HAP-1 (cell line): ENCODE measurements around the gene NAPA.

ENCODE experiments used
- DNase-seq, 2 experiments: peaks; one replicate each; pipeline ENCODE4 v3.0.0-alpha.2; 2016 to 2020; ENCODE audit warnings: low spot score in 2 of 2
- H3K27me3 ChIP-seq: fragments of 250-450 bp; sonication (Bioruptor Pico); 2 replicates; pipeline ENCODE4 v1.5.1; 2020; ENCODE audit warnings: low read depth, mild to moderate bottlenecking, moderate library complexity
- H3K36me3 ChIP-seq: fragments of 250-450 bp; sonication (Bioruptor Pico); replicated peaks from 2 replicates; pipeline ENCODE4 v1.5.1; 2020; ENCODE audit warnings: mild to moderate bottlenecking
- H3K4me1 ChIP-seq: fragments of 250-450 bp; sonication (Bioruptor Pico); 2 replicates; pipeline ENCODE4 v1.5.1; 2020; ENCODE audit warnings: mild to moderate bottlenecking
- H3K4me3 ChIP-seq: fragments of 250-450 bp; sonication (Bioruptor Pico); 2 replicates; pipeline ENCODE4 v1.5.1; 2020; ENCODE audit warnings: mild to moderate bottlenecking, moderate library complexity
- H3K9me3 ChIP-seq: fragments of 250-450 bp; sonication (Bioruptor Pico); 2 replicates; pipeline ENCODE4 v1.5.1; 2020; ENCODE audit warnings: mild to moderate bottlenecking, moderate library complexity
- in situ Hi-C: fragments of 300-500 bp; cut with MboI; formaldehyde crosslinking; loops from 3 replicates; pipeline ENCODE4 v1.14.3; 2020; ENCODE audit warnings: low sequenced_read_pairs, inconsistent platforms, mixed read lengths

NAPA gene

DNA sequence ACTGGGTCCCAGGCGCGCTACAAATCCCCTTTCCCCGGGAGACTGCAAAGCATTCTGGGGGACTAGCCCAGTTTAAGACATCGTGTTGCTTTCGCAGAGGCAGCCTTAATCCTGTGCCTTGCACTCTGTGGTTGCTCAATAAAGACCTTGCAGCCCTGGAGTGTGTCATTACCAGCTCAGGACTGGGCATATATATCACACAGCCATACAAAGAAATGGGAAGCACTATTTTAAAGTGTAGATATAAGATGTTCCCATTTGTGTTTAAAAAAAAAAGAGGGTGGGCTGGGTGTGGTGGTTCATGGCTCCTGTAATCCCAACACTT, 11.1 kb downstream of the NAPA start:
- Histone ChIP-seq H3K9me3 (no peaks in the 10 kb centered on the region), H3K27me3 (no peaks in the 10 kb centered on the region), H3K4me1 (no peaks in the 10 kb centered on the region), H3K36me3 (peaks cover 6% of the 10 kb centered on the region), H3K4me3 (no peak overlapping the region)
- no peak for DNase-seq
- in situ Hi-C loops, result no loop called here

DNA sequence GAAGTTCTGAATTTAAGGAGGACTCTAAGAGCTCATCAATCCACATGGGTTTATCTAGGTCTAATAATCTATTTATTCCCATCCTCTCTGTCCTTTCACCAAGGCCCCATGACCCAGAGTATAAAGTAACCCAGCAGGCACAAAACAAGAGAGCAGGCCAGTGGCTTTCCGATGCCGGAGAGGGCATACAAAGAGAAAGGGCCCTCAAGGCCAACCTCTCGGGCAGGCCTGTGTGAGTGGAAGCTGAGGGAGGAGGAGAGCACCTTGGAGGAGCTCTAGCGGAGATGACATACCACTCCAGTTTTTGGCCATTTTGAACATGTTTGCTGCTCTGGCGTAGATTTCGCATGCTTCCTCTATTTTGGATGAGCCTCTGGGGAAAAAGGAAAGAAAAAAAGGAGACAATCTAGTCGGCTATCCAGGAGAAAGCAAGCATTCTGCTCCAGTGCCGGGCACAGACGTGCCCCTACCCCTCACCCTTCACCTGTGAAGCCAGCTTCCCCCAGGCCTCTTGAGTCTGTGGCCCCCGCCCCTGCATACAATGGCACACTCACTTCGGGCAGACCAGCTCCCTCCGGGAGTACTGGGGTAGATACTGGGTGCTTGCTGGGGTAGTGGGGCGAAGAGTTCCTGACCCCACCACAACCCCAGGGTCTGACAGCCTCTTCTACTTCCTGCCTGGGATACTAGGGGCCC, 11.6 kb downstream of the NAPA start:
- H3K4me1 ChIP-seq, result no peaks in the 10 kb centered on the region
- H3K27me3 ChIP-seq, result no peaks in the 10 kb centered on the region
- no peak overlapping the region for H3K4me3 ChIP-seq
- peaks cover 6% of the 10 kb centered on the region for H3K36me3 ChIP-seq
- no peak for DNase-seq
- in situ Hi-C loops, result no loop called here
- no peaks in the 10 kb centered on the region for H3K9me3 ChIP-seq

DNA sequence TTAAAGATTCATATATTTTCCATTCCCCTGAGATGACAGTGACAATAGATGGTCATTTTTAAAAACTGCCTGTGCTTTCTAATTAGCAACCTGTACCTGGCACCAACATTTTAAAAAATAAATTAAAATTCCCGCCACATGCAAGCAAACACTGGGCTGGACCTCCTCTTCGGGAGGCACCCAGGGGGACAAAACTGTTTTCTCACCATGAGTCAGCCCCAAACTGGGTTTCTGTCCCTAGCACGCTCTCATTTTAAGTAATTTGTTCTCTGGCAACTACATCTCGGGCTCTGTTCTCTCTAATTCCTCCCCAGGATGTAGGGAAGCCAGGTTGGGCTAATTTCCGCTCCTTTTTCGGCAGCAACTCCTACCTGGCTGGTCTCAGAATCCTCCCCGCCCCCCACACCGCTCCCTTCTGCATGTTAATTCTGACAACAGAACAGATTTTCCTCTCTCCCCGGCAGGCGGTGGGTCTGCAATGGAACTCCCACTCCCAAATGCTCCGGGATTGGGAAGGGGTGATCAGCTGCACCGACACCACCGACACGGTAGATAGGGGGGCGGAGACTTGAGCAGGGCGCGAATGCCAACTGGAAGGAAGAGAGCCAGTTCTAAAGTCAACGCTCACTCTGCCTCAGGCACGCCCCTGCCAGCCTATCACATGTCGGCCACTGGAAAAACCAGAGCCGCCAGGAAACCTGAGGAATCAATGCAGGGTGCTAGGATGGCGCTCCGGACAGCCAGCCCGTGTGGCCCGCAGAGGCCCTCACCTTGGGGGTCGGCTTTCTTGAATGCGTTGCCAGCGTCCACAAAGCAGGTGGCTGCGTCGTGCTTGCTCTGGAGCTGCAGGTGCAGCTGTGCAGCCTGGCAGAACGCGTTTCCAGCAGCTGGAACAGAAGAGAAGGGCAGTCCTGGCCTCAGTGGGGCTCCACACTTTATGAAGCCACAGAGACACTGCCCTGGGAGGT, 14.7 kb downstream of the NAPA start:
- DNase-seq, result no peak
- H3K27me3 ChIP-seq, result no peaks in the 10 kb centered on the region
- H3K4me3 ChIP-seq, result no peak overlapping the region
- H3K4me1 ChIP-seq, result no peaks in the 10 kb centered on the region
- H3K9me3 ChIP-seq, result no peaks in the 10 kb centered on the region
- in situ Hi-C loops, result no loop called here
- H3K36me3 ChIP-seq, result peaks cover 9% of the 10 kb centered on the region

DNA sequence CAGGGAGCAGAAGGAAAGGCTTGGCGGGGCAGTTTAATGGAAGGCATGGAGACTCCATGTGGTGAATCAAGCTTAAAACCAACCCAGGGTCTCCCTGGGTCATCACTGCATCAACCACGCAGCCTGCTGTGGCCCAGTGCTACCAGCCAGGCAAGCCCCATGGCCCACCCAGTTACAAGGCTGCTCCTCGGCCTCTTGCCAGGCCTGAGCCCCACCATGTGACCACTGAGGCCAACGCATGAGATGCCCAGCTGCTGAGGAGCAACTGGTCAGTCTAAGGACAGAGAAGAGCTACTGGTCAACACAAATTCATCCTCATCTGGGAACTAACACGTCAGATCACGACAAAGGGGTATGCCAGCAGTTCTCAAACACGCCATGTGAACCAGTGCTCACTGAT, 15.5 kb downstream of the NAPA start:
- Histone ChIP-seq H3K9me3 (no peaks in the 10 kb centered on the region), H3K27me3 (no peaks in the 10 kb centered on the region), H3K4me1 (no peaks in the 10 kb centered on the region), H3K36me3 (peaks cover 6% of the 10 kb centered on the region), H3K4me3 (no peak overlapping the region)
- DNase-seq, result no peak
- in situ Hi-C loops, result no loop called here

DNA sequence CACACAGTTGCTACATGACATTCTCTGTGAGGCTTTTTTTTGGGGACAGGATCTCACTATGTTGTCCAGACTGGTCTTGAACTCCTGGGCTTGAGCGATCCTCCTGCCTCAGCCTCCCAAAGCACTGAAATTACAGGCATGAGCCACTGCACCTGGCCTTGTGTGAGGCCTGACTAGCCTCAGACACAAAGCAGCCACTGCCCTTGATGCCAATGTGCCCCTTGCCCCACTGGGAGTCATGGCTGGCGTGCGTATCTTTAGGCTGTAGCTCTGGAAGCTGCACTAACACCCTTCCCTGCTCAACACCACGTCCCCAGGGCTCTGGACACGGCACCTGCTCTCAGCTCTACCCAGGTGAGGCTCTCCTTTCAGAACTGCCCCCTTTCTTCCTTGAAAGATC, 16.3 kb downstream of the NAPA start:
- H3K4me1 ChIP-seq, result no peaks in the 10 kb centered on the region
- DNase-seq, result no peak
- H3K4me3 ChIP-seq, result no peak overlapping the region
- H3K36me3 ChIP-seq, result peaks cover 5% of the 10 kb centered on the region
- in situ Hi-C loops, result no loop called here
- no peaks in the 10 kb centered on the region for H3K9me3 ChIP-seq
- no peaks in the 10 kb centered on the region for H3K27me3 ChIP-seq

DNA sequence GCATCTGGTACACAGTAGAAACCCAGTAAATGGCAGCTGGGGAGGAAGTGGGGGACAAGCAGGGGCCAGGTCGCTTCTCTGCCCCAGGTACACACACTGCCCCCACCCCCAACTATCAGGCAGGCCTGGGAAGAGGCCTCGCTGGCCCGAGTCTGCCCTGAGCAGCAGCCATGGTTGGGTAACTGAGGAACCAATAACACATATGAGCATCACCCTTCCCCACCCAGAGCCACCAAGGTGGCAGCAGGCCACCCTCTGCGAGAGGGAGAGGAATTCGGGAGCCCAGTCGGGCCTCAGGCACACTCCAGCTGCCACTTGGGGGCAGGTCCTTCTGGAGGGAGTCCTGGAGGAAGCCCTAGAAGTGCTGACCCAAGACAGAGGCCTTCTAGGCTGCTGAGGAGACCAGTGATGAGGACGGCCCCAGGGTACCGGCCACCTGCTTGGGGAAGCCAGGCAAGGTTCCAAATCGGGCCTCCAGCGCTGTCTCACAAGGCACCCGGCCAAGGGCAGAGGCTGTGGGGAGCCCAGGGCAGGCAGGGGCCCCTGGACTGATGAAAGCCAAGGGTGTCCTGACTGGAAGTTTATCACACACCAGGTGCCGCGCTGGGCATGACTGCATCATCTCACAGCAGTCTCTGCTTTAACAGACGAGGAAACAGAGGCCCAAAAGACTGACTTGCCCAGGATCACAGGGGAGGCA, 16.9 kb downstream of the NAPA start:
- H3K4me3 ChIP-seq, result no peak overlapping the region
- no peak for DNase-seq
- no peaks in the 10 kb centered on the region for H3K9me3 ChIP-seq
- no peaks in the 10 kb centered on the region for H3K27me3 ChIP-seq
- peaks cover 3% of the 10 kb centered on the region for H3K36me3 ChIP-seq
- H3K4me1 ChIP-seq, result no peaks in the 10 kb centered on the region
- in situ Hi-C loops, result no loop called here

DNA sequence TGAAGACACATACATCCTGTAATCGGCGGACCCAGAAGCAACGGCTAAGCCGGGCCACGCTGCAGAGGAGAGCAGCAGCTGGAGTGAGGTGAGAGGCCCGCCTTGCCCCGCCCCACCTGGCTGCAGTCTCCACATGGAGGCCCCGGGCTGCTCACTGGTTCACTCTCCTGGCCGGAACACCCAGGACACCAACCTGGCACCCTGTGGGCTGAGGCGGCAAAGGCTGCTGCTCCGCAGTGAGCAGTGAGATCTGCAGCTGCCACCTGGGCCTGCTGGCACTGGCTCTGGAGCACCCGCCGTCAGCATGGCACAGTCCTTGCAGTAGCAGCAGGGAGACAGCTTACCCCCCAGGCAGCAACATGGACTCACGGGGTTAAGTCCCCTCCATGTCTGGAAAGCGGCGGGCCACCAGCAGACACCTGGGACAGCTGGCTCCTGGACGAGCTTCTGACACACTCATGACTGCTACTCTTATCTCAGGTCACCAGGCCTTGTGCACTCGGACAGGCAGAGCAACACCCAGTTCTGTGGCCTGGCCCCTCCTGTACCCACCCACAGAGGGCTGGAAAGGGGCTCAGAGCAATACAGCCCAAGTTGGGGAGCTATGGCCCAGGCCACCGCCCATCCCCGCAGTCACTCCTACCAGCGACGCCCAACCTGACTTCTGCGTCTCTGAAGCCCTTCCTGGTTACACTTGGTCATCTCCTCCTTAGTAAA, 17.7 kb downstream of the NAPA start:
- Histone ChIP-seq H3K4me3 (no peak overlapping the region), H3K4me1 (no peaks in the 10 kb centered on the region), H3K9me3 (no peaks in the 10 kb centered on the region), H3K27me3 (no peaks in the 10 kb centered on the region), H3K36me3 (peaks cover 3% of the 10 kb centered on the region)
- no peak for DNase-seq
- in situ Hi-C loops, result no loop called here

DNA sequence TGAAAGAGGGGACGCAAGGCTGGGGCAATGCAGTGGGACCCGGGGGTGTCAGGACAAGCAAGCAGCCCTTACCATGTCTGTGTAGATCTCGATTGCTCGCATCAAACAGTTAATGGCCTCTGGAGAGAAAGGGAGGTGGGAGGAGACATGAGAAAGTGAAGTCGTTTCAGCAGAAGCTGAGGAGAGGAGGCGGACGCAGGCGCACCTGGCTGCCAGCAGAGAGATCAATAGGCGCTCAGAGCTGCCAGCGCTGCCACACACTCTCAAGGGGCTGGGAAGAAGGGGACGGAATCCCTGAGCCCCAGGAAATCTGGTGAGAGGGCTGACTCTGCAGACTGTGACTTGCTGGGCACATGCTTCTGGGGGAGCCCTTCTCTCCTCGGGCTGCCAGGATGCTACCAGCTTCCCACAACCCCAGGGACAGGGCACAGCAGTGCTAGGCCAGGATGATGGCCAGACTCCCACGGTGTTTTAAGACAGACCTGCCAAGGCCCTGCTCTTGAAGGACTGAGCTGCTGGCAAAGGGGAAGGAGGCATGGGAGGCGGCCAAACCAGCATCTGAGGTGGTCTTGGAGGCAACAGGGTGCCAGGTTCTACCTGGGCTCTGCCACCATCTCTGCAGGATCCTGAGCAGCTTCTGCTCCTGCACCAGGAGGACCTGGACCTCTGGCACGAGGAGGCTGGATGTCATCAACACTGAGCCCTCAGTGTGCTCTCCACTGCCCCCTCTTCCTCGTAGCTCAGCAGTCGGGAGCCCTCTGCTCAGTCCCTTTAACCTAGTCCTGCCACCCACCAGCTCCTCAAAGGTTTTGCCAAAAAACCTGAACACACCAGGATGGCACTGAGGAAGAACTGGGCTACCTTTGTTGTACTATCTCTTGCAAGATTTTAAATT, 19.1 kb downstream of the NAPA start:
- Histone ChIP-seq H3K9me3 (no peaks in the 10 kb centered on the region), H3K27me3 (no peaks in the 10 kb centered on the region), H3K4me1 (no peaks in the 10 kb centered on the region), H3K36me3 (peaks cover 10% of the 10 kb centered on the region), H3K4me3 (no peak overlapping the region)
- no peak for DNase-seq
- in situ Hi-C loops, result no loop called here

DNA sequence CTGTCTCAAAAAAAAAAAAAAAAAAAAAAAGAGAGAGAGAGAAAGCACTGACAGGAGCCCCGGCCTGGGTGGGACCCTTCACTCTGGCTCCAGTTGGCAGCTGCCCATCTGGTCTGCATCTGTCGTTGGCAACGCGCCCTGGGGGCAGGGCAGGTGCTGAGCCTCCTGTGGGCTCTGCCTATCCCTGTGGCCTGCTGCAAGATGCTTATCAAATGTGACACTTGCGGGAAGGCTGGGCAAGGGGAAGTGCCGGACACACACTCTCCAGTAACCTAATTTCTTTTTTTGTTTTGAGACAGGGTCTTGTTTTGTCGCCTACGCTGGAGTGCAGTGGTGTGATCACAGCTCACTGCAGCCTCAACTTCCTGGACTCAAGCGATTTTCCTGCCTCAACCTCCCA, 20.1 kb downstream of the NAPA start:
- H3K9me3 ChIP-seq, result no peaks in the 10 kb centered on the region
- DNase-seq, result no peak
- H3K27me3 ChIP-seq, result no peaks in the 10 kb centered on the region
- no peak overlapping the region for H3K4me3 ChIP-seq
- in situ Hi-C loops, result no loop called here
- no peaks in the 10 kb centered on the region for H3K4me1 ChIP-seq
- peaks cover 17% of the 10 kb centered on the region for H3K36me3 ChIP-seq

DNA sequence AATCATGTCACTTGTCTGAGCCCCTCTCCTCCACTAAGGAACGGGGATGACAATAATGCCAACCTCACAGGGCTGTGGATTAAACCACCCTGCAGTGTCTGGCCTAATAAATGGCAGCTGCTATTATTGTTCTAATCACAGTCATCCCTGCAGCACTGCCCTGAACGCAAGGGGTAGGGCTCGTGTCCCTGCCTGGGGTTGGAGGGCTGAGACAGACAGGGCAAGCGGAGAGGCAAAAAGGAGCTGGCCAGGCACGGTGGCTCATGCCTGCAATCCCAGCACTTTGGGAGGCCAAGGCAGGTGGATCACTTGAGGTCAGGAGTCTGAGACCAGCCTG, 20.7 kb downstream of the NAPA start:
- in situ Hi-C loops, result no loop called here
- Histone ChIP-seq H3K4me1 (no peaks in the 10 kb centered on the region), H3K9me3 (no peaks in the 10 kb centered on the region), H3K27me3 (no peaks in the 10 kb centered on the region), H3K36me3 (peaks cover 17% of the 10 kb centered on the region), H3K4me3 (no peak overlapping the region)
- no peak for DNase-seq

DNA sequence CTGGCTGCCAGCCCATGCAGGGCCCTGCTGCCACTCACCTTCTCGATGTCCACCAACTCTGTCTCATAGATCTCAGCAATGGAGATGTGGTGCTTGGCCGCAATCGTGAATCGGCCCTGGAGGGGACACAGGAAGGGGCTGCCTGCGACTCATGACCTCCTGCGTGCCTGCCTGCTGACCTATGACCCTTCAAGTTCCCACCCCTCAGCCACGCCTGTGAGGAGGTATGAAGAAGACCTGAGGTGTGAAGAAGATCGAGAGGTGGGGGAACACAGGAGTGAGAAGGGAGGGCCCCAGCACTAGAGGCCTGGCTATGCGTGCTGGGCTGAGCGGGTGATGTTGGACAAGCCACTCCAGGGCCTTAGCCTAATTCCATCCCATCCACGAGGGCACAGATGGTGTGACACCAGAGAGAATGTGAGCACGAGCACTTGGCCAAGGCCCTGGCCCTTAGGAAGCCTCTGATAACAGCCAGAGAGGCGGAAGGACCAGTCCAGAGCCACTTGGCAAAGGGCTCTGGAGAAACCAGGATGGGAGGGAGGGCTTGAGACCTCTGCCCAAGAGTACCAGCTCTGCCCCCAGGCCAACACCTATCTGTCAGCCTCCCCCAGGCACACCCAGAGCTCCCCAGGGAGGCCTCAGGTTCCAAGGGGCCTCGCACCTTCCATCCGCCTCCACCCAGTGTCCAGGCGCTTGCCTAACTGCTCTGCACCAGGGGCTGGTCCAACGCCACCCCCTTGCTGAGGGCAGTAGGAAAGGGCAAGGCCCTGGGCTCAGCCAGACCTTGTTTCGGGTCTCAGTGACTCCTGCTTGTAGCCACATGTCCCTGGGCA, 21.3 kb downstream of the NAPA start:
- in situ Hi-C loops, result no loop called here
- no peak for DNase-seq
- H3K4me1 ChIP-seq, result no peaks in the 10 kb centered on the region
- H3K36me3 ChIP-seq, result peaks cover 17% of the 10 kb centered on the region
- no peaks in the 10 kb centered on the region for H3K9me3 ChIP-seq
- H3K4me3 ChIP-seq, result no peak overlapping the region
- no peaks in the 10 kb centered on the region for H3K27me3 ChIP-seq

DNA sequence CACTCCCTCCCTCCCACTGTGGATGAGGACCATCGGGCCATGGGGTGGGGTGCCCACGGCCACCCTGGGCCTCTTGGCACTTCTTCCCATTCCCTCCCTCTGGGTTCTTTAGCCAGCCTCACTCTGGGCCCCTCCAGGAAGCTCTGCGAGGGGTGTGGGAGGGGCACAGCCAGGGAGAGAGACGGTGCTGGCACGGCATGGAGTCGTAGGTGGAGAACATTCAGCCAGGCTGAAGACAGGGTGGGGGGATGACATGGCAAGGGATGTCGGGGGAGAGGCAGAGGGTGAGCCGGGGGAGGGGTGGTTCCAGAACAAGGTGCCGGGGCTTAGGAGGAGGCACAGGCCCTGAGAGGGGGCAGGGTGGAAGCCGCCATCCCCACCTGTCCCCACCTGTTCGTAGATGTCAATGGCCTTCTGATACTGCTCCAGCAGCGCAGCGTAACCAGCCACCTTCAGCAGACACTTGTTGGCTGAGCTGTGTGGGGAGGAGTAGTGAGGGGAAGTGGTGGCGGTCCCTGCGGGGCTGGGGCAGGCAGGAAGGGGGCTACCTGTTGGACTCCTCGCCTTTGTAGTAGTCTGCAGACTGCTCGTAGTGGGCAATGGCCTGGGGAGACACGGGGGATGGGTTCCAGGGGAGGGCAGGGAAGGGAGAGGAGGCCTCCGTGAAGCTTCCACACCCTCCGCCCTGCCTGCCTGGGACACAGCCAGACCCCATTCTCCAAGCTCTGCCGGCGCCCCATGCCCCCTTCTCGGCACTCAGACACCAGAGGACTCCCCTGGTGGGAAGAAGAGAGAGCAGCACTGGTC, 22.1 kb downstream of the NAPA start:
- Histone ChIP-seq H3K4me1 (no peaks in the 10 kb centered on the region), H3K27me3 (no peaks in the 10 kb centered on the region), H3K9me3 (no peaks in the 10 kb centered on the region), H3K36me3 (peaks cover 18% of the 10 kb centered on the region), H3K4me3 (no peak overlapping the region)
- in situ Hi-C loops, result no loop called here
- no peak for DNase-seq
